Measurements from ENCODE around the gene CASKIN2.

DNA sequence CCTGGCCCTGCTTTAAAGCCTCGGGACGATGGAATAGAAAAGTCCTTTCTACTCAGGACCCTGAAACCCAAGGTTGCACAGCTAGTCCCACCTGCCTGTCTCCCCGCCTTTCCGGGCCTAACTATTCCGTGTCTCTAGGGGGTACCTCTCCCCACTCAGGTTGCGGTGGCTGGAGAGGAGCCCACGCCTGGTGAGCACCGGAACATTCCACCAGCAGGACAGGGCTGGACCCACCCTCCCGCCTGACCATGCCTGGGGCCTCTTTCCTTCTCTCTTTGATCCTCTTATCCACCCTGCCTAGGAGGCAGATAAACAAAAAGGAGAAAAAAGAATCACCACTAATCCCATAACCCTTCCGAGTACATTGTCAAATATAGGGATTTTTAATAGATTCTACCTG is 21.0 kb upstream of the CASKIN2 start:
- TF ChIP-seq, protein P1, sequence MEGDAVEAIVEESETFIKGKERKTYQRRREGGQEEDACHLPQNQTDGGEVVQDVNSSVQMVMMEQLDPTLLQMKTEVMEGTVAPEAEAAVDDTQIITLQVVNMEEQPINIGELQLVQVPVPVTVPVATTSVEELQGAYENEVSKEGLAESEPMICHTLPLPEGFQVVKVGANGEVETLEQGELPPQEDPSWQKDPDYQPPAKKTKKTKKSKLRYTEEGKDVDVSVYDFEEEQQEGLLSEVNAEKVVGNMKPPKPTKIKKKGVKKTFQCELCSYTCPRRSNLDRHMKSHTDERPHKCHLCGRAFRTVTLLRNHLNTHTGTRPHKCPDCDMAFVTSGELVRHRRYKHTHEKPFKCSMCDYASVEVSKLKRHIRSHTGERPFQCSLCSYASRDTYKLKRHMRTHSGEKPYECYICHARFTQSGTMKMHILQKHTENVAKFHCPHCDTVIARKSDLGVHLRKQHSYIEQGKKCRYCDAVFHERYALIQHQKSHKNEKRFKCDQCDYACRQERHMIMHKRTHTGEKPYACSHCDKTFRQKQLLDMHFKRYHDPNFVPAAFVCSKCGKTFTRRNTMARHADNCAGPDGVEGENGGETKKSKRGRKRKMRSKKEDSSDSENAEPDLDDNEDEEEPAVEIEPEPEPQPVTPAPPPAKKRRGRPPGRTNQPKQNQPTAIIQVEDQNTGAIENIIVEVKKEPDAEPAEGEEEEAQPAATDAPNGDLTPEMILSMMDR (IDR thresholded peaks at IDR 0.05), result no peak
- no peak for TF ChIP-seq POLR2A (IDR thresholded peaks at IDR 0.05)

Measured in heart left ventricle (tissue), 13 donors.